HG02973 (cell line): ENCODE data around the gene SLC12A5.
"Not testable (repeated sequence)": the region's sequence is repeated elsewhere in the genome, so short reads cannot be mapped to it uniquely, and the experiment has no call there.

ENCODE experiments used
- ATAC-seq: cut with Tn5 transposase; IDR thresholded peaks from one replicate; pipeline ENCODE4 v1.9.1; 2021; ENCODE audit warnings: moderate library complexity; ENCODE audit not compliant: unreplicated experiment

SLC12A5 gene

GRCh38 chr20:46073443-46073842 lies 44.4 kb downstream of the SLC12A5 start:
- no peak for ATAC-seq

DNA sequence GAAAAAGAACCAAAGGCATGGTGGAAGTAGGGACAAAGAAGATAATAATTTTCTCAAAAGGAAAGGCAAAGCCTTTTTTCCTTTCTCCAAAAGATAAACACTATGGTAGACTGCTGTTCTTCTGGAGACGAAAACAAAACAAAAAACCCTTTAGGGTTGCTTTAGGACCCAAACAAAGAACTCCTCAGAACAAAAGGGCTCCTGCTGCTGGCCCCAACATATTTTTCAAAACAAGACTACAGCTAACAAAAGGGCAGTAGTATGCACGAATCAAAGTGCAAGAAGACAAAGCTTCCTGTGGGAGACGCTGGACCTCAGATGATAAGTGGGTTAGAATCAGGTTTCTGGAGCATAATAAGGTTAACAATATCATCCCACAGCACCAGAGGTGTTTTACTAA lies 45.0 kb downstream of the SLC12A5 start:
- ATAC-seq, result no peak

- ATAC-seq, result no peak
Observed at GRCh38 chr20:46076806-46077205, 47.8 kb downstream of the SLC12A5 start.

- no peak for ATAC-seq
Observed at GRCh38 chr20:46077642-46078305, 48.8 kb downstream of the SLC12A5 start.

GRCh38 chr20:46078954-46079353 lies 49.9 kb downstream of the SLC12A5 start:
- no peak for ATAC-seq

DNA sequence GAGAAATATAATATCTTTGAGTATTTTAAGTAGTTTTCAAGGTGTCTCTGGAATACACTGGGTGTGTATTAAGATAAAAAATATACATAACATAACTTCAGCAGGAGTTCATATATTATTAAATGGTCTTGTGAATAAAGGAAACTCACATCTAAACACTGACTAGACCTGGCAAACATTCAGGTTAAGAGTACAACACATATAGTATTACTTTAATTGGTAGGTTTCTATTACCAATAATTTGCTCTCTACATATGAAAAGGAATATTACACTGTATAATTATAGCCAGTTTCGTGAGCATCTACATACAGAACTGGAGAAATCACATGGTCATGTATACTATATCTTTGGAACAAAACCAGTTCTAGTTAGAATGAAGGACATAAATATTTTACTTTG lies 52.1 kb downstream of the SLC12A5 start:
- ATAC-seq, result no peak

- ATAC-seq, result no peak
Observed at GRCh38 chr20:46083101-46083500, 54.1 kb downstream of the SLC12A5 start.

GRCh38 chr20:46083531-46084061 lies 54.6 kb downstream of the SLC12A5 start:
- no peak for ATAC-seq

DNA sequence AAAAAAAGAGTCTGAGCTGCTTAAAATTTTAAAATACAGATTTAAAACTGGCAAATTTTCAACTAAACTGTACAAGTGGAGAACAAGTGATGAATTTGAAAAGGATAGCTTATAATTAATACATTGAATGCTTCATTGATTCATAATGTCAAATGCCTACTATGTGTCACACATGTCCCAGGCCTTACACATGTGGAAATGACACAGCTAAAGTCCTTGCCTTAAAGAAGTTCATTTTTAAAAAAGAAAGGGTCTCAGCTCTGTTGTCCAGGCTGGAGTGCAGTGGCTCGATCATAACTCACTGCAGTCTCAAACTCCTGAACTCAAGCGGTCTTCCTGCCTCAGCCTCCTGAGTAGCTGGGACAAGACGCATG lies 55.8 kb downstream of the SLC12A5 start:
- no peak for ATAC-seq

GRCh38 chr20:46085179-46085851 lies 56.3 kb downstream of the SLC12A5 start:
- no peak for ATAC-seq

GRCh38 chr20:46087161-46087560 lies 58.1 kb downstream of the SLC12A5 start:
- ATAC-seq, result no peak

- ATAC-seq, result no peak
Observed at GRCh38 chr20:46088409-46089166, 59.6 kb downstream of the SLC12A5 start.

GRCh38 chr20:46089167-46089416 lies 60.1 kb downstream of the SLC12A5 start:
- ATAC-seq, result peak; percentile 19

GRCh38 chr20:46089417-46090388 lies 60.7 kb downstream of the SLC12A5 start, which contains the start of gene NCOA5:
TSS of gene NCOA5 (minus strand) at chr20:46089962. CDS start at chr20:46079424, 10,538 bp downstream.
- peak; percentile 81 for ATAC-seq

DNA sequence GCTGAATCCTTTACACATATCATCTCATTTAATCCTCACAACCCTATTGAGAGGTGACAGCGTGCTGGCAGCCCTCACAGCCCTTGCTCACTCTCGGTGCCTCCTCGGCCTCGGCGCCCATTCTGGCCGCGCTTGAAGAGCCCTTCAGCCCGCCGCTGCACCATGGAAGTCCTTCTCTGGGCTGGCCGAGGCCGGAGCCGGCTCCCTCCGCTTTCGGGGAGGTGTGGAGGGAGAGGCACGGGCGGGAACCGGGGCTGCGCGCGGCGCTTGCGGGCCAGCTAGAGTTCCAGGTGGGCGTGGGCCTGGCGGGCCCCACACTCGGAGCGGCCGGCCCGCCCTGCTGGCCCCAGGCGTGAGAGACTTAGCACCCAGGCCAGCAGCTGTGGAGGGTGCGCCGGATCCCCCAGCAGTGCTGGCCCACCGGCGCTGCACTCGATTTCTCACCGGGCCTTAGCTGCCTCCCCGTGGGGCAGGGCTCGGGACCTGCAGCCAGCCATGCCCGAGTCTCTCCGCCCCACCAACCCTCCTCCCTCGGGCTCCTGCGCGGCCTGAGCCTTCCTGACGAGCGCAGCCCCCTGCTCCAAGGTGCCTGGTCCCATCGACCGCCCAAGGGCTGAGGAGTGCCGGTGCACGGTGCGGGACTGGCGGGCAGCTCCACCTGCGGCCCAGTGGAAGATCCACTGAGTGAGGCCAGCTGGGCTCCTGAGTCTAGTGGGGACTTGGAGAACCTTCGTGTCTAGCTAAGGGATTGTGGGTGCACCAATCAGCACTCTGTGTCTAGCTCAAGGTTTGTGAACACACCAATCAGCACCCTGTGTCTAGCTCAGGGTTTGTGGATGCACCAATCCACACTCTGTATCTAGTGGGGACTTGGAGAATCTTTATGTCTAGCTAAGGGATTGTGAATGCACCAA lies 62.9 kb downstream of the SLC12A5 start:
- ATAC-seq, result not testable (repeated sequence)

- no peak for ATAC-seq
Observed at GRCh38 chr20:46093531-46093930, 64.5 kb downstream of the SLC12A5 start.

DNA sequence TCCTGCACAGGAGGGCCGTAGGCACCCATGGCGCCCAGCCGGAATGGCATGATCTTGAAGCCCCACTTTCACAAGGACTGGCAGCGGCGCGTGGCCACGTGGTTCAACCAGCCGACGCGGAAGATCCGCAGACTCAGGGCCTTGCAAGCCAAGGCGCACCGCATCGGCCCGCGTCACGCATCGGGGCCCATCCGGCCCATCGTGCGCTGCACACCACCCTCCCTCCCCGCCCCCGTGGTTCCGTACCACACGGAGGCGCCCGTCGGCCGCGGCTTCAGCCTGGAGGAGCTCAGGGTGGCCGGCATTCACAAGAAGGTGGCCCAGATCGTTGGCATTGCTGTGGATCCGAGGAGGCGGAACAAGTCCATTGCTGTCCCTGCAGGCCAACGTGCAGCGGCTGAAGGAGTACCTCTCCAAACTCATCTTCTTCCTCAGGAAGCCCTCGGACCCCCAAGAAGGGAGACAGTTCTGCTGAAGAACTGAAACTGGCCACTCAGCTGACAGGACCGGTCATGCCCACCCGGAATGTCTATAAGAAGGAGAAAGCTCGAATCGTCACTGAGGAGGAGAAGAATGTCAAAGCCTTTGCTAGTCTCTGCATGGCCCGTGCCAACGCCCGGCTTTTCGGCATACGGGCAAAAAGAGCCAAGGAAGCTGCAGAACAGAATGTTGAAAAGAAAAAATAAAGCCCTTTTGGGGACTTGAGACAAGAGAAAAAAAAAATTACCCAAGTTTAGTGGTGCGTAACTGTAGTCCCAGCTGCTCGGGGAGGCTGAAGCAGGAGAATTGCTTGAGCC lies 70.7 kb downstream of the SLC12A5 start:
- ATAC-seq, result no peak

DNA sequence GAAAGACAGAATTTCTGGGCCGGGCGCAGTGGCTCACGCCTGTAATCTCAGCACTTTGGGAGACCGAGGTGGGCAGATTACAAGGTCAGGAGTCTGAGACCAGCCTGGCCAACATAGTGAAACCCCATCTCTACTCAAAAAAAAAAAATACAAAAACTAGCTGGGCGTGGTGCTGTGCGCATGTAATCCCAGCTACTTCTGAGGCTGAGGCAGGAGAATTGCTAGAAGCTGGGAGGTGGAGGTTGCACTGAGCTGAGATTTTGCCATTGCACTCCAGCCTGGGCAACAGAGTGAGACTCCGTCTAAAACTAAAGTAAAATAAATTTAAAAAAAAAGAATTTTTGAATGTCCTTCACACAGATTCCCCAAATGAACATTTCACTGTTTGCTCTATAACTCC lies 71.4 kb downstream of the SLC12A5 start:
- not testable (repeated sequence) for ATAC-seq

- no peak for ATAC-seq
Observed at GRCh38 chr20:46100988-46101387, 72.0 kb downstream of the SLC12A5 start.
